SHP77 treated with DMSO at 0.1 percent for 48 hours (cell line): ENCODE results near the gene JPH3.

ENCODE experiments used
- DNase-seq: peaks from one replicate; lab custom pipeline; 2025; lab: John Stamatoyannopoulos, UW

The JPH3 gene

DNA sequence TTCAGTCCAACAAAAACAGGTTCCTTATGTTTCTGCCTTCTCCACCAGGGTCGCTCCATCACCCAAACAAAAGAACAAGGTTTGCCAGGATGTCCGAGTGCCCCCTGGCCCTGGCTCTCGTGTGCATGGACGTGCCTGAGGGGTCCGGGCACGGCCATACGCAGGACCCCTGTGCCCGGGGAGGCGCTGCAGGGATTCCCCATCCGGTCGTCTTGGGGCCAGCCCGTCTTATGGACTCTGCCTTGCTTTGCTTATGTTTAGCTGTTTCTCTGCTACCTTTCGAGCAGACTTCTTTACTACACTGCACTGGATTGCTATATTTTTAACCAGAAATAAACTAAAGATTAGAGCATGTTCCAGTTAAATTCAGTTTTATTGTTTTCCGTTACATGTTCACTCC, 95.5 kb downstream of the JPH3 start:
- no peak for DNase-seq

DNA sequence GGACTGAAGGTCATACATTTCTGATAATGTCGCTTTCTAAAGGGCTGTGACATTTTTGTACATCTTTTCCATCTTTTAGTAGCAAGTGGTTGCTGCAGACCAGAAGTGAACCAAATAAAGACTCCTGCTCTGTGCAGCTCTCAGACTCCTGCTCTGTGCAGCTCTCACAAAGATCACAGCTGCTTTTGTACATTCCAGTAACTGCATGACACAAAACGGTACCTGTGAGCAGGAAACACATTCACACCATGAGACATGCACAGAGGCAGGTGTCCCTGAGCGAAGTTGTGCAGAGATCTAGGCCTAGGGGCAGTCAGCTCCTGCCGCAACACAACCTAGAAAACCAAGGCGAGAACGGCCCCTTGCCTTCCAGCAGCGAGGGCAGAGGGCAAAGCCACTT, 95.9 kb downstream of the JPH3 start:
- no peak for DNase-seq

DNA sequence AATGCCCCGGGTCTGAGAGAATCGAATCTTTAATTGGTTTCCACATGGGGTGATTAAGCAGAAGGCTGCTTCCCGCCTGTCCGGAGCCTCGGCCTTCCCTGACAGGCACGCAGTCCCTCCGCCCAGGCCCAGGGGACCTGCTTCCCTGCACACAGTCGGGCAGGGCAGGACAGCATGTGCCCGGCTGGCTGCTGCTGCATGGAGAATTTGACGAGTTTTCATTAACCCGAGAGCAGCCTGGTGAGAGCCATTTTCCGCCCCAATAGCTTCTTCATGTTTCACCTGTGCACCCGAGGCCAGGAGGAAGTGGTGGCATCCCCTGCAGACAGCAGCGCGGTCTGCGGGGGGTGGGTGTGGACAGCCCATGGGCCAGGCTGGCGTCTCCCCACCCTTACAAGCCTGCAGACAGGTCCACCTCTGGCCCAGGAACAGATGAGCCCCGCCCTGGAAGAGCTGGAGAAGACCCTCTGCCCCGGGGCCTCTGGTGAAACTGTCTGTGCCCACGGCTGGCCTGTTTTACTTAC, 96.4 kb downstream of the JPH3 start:
- no peak for DNase-seq

DNA sequence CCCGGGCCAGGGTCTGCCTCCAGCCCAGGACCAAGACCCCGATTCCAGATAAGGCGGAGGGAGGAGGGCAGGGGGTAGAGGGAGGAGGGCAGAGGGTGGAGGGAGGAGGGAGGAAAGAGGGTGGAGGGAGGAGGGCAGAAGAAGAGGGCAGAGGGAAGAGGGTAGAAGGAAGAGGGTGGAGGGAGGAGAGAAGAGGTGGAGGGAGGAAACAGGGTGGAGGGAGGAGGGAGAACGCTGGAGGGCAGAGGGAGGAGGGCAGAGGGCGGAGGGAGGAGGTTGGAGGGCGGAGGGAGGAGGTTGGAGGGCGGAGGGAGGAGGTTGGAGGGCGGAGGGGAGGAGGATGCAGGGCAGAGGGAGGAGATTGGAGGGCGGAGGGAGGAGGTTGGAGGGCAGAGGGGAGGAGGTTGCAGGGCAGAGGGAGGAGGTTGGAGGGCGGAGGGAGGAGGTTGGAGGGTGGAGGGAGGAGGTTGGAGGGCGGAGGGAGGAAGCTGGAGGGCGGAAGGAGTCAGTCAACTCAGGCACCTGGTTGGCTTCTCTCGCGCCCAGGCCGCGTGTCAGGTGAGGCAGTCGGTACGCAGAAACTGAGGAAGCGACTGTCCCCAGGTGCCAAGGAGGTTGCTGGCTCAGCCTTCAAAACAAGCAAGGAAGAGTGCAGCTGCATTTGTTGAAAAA, 98.2 kb downstream of the JPH3 start:
- no peak for DNase-seq

DNA sequence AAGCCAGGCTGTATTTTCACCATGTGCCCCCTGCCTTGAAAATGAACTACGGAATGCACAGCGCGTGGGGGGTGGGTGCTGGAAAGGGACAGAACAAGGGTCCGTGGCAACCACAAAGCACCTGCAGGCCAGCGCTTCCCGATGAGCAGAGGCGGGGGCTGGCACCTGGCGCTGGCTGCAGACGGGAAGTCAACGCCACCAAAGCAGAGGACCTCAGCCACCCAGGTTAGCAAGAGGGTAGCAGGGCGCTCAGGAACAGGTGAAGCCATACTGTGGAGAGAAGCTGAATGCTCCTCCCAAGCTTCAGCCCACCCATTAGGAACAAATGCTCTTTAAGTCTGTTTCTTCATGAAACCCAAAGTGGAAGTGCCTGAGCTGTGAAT, 98.8 kb downstream of the JPH3 start:
- no peak for DNase-seq

DNA sequence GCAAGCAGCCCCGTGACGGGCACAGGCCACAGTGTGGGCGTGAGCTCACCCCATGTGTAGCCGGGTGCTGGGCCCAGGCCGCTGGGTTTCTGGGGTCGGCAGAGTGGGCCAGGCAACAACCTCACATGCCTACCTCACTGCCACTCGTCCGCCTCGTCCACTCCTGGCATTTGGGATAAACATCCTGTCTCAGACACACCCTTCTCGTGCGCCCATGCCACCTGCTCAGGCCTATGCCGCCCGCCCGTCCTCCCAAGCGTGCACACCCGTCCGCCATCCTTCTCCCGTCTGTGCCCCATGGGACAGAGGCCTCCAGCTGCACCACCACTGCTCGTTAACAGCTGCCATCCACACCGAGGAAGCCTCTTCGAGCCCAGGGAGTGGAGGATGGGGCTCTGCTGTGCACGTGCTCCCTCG, 99.2 kb downstream of the JPH3 start:
- DNase-seq, result no peak

DNA sequence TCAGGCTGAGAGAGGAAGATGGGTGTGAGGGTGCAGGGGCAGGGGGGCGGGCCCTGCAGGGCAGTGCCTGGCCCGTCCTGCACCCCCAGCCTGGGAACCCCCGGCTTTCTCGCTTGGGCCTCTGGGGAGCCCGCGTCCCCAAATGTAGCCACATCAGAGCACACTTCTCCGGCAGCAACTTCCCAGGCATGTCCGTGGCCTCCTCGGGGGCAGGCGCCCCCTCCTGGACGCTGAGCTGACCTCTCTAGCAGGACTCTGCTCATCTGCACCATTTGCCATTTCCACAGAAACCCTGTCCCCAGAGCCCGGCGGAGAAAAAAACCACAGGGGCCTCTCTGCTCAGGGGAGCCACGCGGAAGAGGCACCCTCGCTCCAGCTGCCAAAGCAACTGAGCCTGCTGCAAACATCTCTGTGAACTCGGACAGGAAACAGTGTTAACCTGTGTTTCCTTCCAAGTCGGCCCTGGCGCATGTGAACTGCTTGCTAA, 100.1 kb downstream of the JPH3 start:
- no peak for DNase-seq

DNA sequence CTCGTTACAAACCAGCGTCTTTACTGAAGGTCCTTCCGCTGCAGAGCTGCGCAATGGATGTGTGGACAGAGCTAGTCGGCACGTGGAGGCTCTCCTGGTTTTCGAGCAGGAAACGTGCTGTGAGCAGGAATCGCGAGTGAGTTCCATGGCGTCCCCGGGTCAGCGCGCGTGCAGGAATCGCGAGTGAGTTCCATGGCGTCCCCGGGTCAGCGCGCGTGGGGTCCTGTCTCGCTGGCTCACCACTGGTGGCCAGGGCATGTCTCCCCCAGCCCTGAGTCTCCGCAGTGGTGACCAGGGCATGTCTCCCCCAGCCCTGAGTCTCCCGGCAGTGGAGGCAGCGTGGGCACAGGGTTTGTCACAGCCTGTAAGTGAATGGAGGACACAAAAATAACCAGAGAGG, 100.8 kb downstream of the JPH3 start:
- no peak for DNase-seq

DNA sequence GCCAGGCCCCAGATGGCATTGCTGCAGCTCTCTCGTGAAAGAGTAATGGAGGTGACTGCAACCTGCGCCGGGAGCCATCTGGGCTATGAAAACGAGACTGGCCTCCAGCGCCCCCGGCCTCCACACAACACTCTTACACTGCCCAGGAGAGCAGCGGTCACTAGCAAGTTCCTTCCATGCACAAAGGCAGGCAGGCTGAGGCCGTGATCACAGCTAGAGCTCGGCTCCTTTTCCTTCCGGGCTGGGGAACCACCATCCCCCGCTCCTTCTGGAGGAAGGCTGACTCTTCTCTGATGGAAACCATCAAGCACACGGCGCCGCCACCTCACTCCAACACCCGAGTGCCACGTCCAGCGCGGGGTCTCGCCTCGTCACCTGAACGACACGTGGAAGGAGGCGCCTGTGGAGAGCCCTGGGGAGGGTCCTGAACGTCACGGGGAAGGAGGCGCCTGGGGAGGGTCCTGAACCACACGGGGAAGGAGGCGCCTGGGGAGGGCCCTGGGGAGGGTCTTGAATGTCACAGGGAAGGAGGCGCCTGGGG, 101.6 kb downstream of the JPH3 start:
- DNase-seq, result no peak

DNA sequence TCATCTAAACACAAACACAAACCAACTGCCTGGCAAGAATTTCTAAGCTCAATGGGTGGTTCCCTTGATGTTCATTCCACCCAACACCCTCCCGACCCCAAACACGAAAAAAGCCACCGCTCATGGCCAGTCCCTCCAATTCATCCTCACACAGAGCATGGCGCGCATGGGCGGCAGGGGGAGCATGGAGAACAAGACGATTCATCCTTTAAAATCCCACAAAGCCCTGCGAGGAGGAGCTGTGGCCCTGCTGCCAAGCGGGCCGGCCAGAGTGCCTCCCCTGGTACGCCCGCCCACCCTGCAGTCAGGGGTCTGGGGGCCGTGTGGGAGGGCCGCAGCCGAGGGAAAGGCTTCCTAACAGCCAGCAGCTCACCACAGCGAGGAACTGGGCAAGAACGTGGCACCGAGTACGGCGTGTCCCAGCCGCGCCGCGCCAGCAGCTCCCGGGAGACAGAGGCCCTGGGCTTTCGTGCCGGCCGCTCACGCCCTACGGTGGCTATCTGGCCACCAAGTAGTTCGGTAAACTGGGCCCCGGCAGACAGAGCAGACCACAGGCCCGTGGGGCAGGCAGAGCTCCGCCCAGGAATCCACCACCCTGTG, 102.5 kb downstream of the JPH3 start:
- no peak for DNase-seq

DNA sequence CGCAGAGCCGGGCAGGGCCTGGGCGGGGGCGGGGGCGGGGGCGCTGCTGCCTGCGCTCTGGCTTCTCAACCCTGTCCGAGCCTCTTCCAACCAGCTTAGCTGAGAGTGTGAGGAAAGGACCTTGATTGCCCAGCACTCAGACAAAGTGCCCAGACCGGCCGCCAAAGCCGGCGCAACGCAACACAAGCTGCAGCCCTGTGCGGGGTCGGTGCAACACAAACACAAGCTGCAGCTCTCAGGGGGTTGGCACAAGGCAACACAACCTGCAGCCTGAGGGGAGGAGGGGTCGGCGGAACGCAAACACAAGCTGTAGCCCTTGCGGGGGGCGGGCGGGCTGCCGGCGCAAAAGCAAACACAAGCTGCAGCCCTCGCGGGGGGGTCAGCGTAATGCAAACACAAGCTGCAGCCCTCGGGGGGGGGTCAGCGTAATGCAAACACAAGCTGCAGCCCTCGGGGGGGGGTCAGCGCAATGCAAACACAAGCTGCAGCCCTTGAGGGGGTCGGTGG, 103.5 kb downstream of the JPH3 start:
- DNase-seq, result peak; percentile 83

DNA sequence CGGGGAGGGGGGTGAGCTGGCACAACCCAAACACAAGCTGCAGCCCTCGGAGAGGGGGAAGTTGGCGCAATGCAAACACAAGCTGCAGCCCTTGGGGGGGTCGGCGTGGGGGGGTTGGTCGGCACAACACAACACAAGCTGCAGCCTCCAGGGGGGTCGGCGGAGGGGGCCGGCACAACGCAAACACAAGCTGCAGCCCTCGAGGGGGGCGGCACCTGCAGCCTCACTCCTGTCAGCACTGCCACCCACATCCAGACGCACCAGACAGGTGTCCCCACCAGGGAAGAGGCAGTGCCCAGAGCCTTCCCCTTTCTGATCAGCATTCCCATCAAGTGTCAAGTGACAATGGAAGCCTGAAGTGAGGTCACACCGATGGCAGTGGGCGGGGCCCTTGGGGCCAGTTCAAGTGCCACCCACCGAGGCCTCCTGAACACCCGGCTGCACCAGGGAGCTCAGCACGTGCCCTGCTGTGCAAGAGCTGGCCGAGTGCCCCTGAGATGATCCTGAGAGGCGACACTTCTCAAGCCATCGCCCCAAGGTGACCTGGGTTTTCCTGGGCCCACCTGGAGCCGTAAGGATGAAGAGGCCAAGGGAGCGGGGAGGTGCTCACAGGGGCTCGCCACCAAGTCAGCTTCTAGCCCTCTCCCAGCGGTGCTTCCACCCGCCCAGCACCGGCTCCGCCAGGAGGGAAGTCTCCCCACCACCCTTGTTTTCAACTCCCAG, 104.1 kb downstream of the JPH3 start:
- peak; percentile 97 for DNase-seq

DNA sequence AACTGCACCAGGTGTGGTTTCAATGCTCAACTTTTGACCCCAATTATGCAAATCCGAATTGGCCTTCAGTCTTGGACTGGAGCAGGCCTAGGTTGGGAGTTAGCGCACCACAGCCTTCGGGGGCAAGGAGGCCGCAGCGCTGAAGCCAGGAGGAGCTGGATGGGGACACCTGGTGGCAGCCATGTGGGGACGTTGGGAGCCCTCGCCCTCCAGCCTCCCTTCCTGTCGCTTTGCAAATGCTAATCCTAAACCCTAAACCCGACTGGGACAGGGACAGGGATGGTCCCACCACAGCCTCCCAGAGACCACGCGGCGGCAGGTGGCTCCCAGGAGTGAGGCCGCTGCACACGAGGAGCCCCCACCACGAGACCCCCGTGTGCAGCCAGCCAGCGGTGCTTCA, 104.8 kb downstream of the JPH3 start:
- no peak for DNase-seq

DNA sequence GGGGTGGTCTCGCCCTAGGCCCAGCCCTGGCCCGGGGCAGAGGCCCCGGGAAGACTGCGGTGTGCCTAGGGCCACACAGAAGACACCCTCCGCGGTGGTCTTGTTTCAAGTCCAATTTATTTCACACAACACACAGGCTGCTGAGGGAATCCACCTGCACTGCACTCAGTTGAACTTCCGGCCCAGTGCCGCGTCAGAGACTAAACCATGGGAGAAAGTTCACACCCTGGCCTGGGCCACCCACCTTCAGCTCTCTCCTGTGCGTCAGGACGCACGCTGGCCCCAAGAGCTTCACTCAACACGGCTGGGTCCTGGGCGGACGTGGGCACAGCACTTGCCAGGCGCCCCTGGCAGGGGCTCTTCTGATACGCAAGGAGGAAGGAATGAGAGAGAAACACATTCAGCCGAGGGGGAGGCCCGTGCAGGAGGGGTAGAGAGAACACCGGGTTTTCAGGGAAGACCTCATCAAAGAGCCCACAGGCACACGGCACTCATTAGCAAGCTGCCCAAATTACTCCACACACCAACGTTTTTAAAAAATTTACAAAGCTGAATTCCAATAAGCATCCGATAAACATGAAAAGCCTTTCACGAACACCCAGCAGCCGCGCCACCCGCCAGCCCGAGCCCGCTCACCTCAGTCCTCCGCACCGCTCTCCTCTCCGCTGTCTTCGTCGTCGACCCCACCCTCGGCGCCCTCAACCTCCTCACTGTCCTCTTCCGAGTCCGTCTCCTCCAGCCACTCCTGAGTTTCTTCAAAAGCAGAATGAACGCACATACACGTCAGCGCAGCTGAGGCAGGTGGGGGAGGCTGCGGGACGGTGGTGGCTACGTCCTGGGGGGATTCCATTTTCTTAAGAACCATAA, 105.6 kb downstream of the JPH3 start:
- no peak for DNase-seq

DNA sequence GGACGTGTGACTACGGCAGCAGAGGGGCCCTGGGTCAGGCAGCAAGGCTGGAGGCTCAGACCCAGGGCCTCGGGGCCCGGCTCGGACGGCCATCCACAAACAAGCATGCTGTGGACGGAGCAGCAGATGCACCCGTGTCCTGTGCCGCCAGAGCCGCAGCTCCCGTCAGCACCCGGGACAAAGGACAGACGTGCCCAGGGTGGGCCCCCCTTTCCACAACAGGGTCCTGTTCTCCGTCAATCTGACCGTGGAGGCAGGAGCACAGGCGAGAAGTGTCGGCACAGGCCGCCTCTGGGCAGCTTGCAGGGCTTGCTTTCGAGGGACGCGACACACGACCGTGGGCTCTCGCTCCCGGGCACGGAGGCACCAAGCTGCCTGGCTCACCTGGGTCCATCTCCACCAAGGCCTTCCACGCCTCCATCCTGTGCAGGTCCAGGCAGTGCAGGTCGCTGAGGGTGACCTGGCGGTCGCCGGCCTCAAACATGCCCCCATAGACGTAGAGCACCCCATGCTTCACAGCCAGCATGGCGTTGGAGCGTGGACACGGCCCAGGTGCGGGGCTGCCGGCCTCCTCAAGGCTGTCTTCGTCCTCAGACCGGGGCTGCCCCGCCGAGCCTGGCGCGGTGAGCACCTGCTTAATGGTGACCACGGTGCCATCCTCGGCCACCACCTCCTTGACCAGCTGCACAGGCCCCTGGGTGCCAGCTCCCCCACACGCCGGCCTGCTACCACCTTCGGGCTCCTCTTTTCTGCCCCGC, 106.8 kb downstream of the JPH3 start:
- DNase-seq, result no peak

DNA sequence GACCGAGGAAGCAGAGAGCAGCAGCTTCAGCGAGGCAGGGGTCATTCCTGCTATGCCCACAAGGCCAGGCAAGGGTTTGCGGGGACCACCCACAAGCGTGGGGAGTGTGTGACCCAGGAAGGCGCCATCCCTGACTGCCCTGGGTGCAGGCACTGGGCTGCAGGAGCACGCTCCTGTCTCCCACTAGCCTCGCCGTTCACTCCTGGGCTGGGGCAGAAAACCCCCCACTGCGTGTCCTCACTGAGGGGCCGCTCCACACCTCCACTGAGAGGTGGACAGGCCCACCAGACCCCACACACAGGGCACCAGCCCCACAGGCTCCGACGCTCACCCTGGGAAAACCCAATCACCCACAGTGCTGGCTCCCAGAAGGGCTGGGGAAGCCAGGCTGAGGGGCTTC, 107.4 kb downstream of the JPH3 start:
- DNase-seq, result no peak

DNA sequence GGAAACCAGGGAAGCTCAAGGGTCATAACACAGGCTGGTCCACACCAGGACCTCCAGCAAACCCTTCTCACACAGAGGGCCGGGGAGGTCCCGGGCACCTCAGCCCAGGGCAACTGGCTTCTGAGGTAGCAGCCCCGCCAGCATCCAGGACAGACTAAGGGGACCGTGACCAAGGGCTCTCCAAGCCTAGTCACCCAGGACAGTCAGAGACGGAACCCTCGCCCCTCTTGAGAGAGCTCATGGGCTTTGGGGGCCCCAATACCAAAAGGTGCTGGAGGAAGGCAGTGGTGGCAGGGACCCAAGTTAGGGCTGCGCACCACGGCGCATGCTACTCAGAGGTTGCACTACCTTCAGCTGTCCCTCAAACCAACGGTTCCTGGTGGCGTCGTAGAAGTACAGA, 108.6 kb downstream of the JPH3 start:
- no peak for DNase-seq

DNA sequence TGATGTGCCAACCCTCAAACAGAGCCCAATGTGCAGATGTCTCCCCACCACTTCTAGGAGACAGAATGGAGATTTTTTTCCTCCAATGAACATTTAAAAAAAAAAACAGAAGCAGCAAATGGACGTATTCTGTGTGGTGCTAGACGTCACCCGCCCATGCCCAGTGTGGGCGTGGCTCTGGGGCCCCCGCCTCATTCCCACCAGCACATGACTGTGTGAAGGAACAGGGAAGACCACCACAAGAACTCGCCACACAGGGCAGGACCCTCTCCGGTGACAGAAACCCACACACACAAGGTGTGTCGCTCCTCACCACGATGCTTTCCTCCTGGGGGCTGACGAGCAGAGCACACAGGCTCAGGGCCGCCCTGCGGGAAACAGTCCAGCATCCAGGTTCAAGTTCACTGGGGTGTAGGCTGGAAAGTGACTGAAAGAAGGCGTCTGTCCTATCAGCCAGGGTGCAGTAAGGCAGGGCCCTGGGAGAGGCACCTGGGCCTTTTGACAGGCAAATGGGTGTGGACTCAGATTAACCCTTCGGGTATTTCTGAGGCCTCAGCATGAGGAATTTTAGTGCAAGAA, 110.0 kb downstream of the JPH3 start:
- no peak for DNase-seq

DNA sequence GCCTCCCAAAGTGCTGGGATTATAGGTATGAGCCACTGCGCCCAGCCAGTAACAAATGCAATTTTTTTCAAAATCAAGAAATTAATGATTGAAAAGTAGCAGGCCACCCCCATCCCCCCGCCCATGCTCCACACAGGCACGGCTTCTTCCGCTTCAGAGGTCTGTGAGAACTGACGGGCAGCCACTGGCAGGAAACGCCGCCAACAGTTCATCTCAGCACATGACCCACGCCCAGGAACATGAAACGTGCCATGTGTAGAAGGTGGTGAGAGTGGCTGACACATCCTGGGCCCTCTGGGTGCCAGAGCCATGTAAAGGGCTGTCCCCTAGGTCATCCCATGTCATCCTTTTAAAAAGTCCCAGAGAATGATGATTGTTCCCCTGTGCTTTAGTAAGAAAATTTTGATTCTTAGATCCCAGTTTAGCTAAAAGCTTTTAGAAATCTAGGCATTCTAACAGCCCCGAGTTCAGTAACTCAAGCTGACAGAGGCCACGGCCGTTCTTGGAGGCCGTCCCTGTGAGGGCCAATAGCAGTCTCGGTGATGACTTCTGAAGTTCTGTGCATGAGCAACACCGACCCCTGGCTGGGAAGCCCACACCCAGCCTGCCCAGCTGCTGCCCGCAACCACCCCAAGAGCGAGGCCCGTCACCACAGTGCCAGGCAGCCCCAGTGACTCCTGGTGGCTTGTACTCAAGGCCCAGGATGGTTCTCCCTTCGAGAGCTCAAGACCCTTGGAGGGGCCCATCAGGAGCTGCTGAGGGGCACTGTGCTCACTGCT, 111.3 kb downstream of the JPH3 start:
- DNase-seq, result no peak

DNA sequence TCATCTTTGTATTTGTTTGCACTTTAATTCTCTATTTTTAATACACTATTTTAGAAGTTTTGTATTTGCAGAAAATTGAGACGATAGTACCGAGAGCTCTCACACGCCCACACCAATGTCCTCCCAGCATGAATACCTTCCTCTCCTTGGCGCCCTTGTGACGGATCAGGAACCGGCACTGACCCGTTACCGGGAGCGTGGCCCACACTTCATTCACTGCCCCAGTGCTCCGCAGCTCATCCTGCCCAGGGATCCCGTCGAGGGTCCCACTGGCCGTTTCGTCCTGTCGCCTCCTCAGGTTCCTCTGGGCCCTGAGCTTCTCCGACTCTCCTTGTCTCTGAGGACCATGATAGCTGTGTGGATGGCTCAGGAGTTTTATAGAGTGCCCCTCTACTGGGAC, 112.9 kb downstream of the JPH3 start:
- DNase-seq, result no peak
